Left hindlimb (tissue), 1 donor: Measurements from ENCODE around the gene AKR1C8.
"Not testable (repeated sequence)": the region's sequence is repeated elsewhere in the genome, so short reads cannot be mapped to it uniquely, and the experiment has no call there.

Experiments used
- DNase-seq: peaks from one replicate; pipeline ENCODE4 v3.0.0-alpha.2; 2018

Gene AKR1C8

GRCh38 chr10:5163487-5163886, 21.5 kb downstream of the AKR1C8 start:
- no peak for DNase-seq

GRCh38 chr10:5159126-5159525, 25.8 kb downstream of the AKR1C8 start:
- no peak for DNase-seq

- DNase-seq: no peak
Observed at GRCh38 chr10:5157501-5157900, 27.4 kb downstream of the AKR1C8 start.

GRCh38 chr10:5155951-5156350, 29.0 kb downstream of the AKR1C8 start:
- no peak for DNase-seq

GRCh38 chr10:5151076-5151475, 33.9 kb downstream of the AKR1C8 start:
- no peak for DNase-seq

GRCh38 chr10:5148678-5149032, 36.3 kb downstream of the AKR1C8 start:
- DNase-seq: no peak

- DNase-seq: no peak
Observed at GRCh38 chr10:5147981-5148677, 36.8 kb downstream of the AKR1C8 start.

GRCh38 chr10:5147255-5147980, 37.5 kb downstream of the AKR1C8 start:
- DNase-seq: no peak

GRCh38 chr10:5146920-5147254, 38.1 kb downstream of the AKR1C8 start:
- no peak for DNase-seq

- DNase-seq: no peak
Observed at GRCh38 chr10:5143137-5143536, 41.8 kb downstream of the AKR1C8 start.

- DNase-seq: no peak
Observed at GRCh38 chr10:5142199-5142598, 42.8 kb downstream of the AKR1C8 start.

- not testable (repeated sequence) for DNase-seq
Observed at GRCh38 chr10:5137699-5138098, 47.3 kb downstream of the AKR1C8 start.

GRCh38 chr10:5136468-5137087, 48.4 kb downstream of the AKR1C8 start:
- no peak for DNase-seq

GRCh38 chr10:5135581-5135980, 49.4 kb downstream of the AKR1C8 start:
- DNase-seq: no peak

- no peak for DNase-seq
Observed at GRCh38 chr10:5125315-5126044, 59.5 kb downstream of the AKR1C8 start.

- DNase-seq: no peak
Observed at GRCh38 chr10:5123886-5124285, 61.1 kb downstream of the AKR1C8 start.

GRCh38 chr10:5119997-5120396, 65.0 kb downstream of the AKR1C8 start:
- not testable (repeated sequence) for DNase-seq

GRCh38 chr10:5117026-5117425, 67.9 kb downstream of the AKR1C8 start:
- DNase-seq: no peak

- DNase-seq: no peak
Observed at GRCh38 chr10:5116621-5117020, 68.3 kb downstream of the AKR1C8 start.

- DNase-seq: not testable (repeated sequence)
Observed at GRCh38 chr10:5109861-5110260, 75.1 kb downstream of the AKR1C8 start.

- DNase-seq: no peak
Observed at GRCh38 chr10:5108658-5109416, 76.1 kb downstream of the AKR1C8 start.

- DNase-seq: no peak
Observed at GRCh38 chr10:5107860-5108526, 77.0 kb downstream of the AKR1C8 start.
